Panc1 (cell line): Measurements from ENCODE around the gene FANCD2. TPM values are rescaled to one million over a fixed set of nuclear protein-coding genes. Genes with fewer than 3 reads are reported as not detected.
A peak's percentile ranks its signal among the peaks of the same experiment; 100 is the strongest.

ENCODE experiments used
- ATAC-seq: fragments of 200-7000 bp; cut with Tn5 transposase; 2 replicates; pipeline ENCODE4 v1.9.1; 2020; ENCODE audit warnings: mild to moderate bottlenecking, moderate library complexity
- BruUV-seq: library from RNA; stranded (reverse); fragments of 400-500 nt; replicated peaks from 2 replicates; lab custom pipeline; 2021; lab: Mats Ljungman, UMichigan
- CTCF ChIA-PET: fragments of 300-600 bp; sonication (Branson Sonifier 250); formaldehyde crosslinking; loops from one replicate; lab custom pipeline; 2022; ENCODE audit warnings: antibody characterized with exemption; lab: Charles Lee
- POLR2A ChIA-PET: fragments of 300-600 bp; sonication (Branson Sonifier 250); formaldehyde crosslinking; loops from one replicate; lab custom pipeline; 2022; ENCODE audit warnings: antibody characterized with exemption; lab: Charles Lee
- DNase-seq: peaks from one replicate; pipeline ENCODE4 v3.0.0-alpha.2; 2010; ENCODE audit warnings: low read depth, low spot score
- H3K27ac ChIP-seq: 2 replicates; pipeline ENCODE4 v1.5.1; 2011; ENCODE audit warnings: mild to moderate bottlenecking, low read length, inconsistent platforms
- H3K27me3 ChIP-seq: fragments of 200-500 bp; sonication (Bioruptor generic); 2 replicates; pipeline ENCODE4 v1.6.0; 2014; ENCODE audit warnings: low read length, inconsistent platforms; ENCODE audit not compliant: control insufficient read depth, insufficient read depth
- H3K36me3 ChIP-seq: fragments of 200-500 bp; sonication (Bioruptor generic); 2 replicates; pipeline ENCODE4 v1.5.1; 2014; ENCODE audit warnings: inconsistent platforms, mild to moderate bottlenecking, low read length, moderate library complexity; ENCODE audit not compliant: control insufficient read depth, insufficient read depth
- H3K4me1 ChIP-seq: 2 replicates; pipeline ENCODE4 v1.5.1; 2011; ENCODE audit warnings: inconsistent platforms, mild to moderate bottlenecking, low read length, moderate library complexity; ENCODE audit not compliant: control insufficient read depth, insufficient read depth
- H3K4me3 ChIP-seq, 2 experiments: 2 replicates each; pipeline ENCODE4 v1.5.1; 2011 to 2012; ENCODE audit warnings: low read depth in 2 of 2, low read length in 2 of 2, mild to moderate bottlenecking in 2 of 2, inconsistent platforms in 1 of 2, moderate library complexity in 1 of 2
- H3K9me3 ChIP-seq: fragments of 200-500 bp; sonication (Bioruptor generic); 2 replicates; pipeline ENCODE4 v1.5.1; 2014; ENCODE audit warnings: low read depth, mild to moderate bottlenecking, inconsistent platforms, low read length, moderate library complexity; ENCODE audit not compliant: control insufficient read depth, insufficient read depth
- POLR2AphosphoS5 ChIP-seq: IDR thresholded peaks from 2 replicates; pipeline ENCODE4 v1.6.1; 2012; ENCODE audit warnings: mild to moderate bottlenecking, low read depth, low read length, moderate library complexity
- SIN3A ChIP-seq: IDR thresholded peaks from 2 replicates; pipeline ENCODE4 v1.6.1; 2012; ENCODE audit warnings: low read depth, mild to moderate bottlenecking, low read length, moderate library complexity, borderline replicate concordance; ENCODE audit not compliant: insufficient read depth
- TCF7L2 ChIP-seq: IDR thresholded peaks from 2 replicates; pipeline ENCODE4 v1.6.1; 2011; ENCODE audit warnings: mild to moderate bottlenecking, low read depth, low read length, inconsistent platforms
- in situ Hi-C: cut with HindIII; loops from 2 replicates; pipeline ENCODE4 v1.10.0; 2016; ENCODE audit warnings: low sequenced_read_pairs, low pct_unique_long_range_greater_than_20kb
- intact Hi-C: fragments of 100-400 bp; cut with micrococcal nuclease; formaldehyde crosslinking; loops from one replicate; pipeline ENCODE4 v1.10.0; 2022; ENCODE audit not compliant: unreplicated experiment
- total RNA-seq: library from RNA; stranded (reverse); gene quantifications from one replicate; pipeline ENCODE4 v1.2.1, GENCODE V29; 2021; ENCODE audit not compliant: unreplicated experiment
- TF ChIP-seq, protein P1 (sequence below), 2 experiments: IDR thresholded peaks; 2 replicates each; pipeline ENCODE4 v1.6.1; 2011 to 2012; ENCODE audit warnings: low read depth in 2 of 2, control low read depth in 1 of 2, low read length in 1 of 2, mild to moderate bottlenecking in 1 of 2, moderate library complexity in 1 of 2; ENCODE audit not compliant: insufficient read depth in 1 of 2
- TF ChIP-seq, protein P2 (sequence below): fragments of 450-650 bp; IDR thresholded peaks from 2 replicates; pipeline ENCODE4 v1.5.1; 2017; ENCODE audit warnings: mild to moderate bottlenecking

Gene FANCD2
- total RNA-seq, 1 experiment from 2014 or later: 20.0 TPM

GRCh38 chr3:10025205-10026083, 793 bp upstream of the FANCD2 start:
- CTCF ChIA-PET: no interaction called here
- in situ Hi-C loops: no loop called here
- H3K27ac ChIP-seq: peak overlapping the region; percentile 81

DNA sequence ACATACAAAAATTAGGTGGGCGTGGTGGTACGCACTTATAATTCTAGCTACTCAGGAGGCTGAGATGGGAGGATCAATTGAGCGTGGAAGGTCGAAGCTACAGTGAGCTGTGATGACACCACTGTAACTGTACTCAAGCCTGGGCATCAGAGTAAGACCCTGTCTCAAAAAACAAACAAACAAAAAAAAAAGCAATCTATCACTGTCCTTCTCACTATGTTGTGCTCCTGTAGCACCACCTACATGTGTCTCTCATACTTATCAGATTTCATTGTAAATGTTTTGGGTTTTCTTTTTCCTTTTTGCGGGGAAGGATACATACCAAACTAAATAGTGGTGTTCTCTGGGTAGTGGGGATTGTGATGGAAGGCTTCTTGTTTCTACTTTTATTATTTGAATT, 14.8 kb downstream of the FANCD2 start:
- DNase-seq: no peak
- Histone ChIP-seq H3K4me1 (no peaks in the 10 kb centered on the region), H3K4me3 (no peak overlapping the region), H3K27me3 (no peaks in the 10 kb centered on the region), H3K9me3 (no peaks in the 10 kb centered on the region), H3K27ac (no peak overlapping the region), H3K36me3 (no peaks in the 10 kb centered on the region; the same call in none of the 2 replicates)
- ChIA-PET POLR2A (interaction anchor here (0.6 kb wide), 2 partner anchors 41 to 404 kb away, joined by 4 to 5 read pairs; no protein-coding TSS in a partner anchor), CTCF (no interaction called here)
- no peak for ATAC-seq
- in situ Hi-C loops (no loop called here), intact Hi-C loops (no loop called here)
- BruUV-seq: no TSS peak
- TF ChIP-seq, protein P1, sequence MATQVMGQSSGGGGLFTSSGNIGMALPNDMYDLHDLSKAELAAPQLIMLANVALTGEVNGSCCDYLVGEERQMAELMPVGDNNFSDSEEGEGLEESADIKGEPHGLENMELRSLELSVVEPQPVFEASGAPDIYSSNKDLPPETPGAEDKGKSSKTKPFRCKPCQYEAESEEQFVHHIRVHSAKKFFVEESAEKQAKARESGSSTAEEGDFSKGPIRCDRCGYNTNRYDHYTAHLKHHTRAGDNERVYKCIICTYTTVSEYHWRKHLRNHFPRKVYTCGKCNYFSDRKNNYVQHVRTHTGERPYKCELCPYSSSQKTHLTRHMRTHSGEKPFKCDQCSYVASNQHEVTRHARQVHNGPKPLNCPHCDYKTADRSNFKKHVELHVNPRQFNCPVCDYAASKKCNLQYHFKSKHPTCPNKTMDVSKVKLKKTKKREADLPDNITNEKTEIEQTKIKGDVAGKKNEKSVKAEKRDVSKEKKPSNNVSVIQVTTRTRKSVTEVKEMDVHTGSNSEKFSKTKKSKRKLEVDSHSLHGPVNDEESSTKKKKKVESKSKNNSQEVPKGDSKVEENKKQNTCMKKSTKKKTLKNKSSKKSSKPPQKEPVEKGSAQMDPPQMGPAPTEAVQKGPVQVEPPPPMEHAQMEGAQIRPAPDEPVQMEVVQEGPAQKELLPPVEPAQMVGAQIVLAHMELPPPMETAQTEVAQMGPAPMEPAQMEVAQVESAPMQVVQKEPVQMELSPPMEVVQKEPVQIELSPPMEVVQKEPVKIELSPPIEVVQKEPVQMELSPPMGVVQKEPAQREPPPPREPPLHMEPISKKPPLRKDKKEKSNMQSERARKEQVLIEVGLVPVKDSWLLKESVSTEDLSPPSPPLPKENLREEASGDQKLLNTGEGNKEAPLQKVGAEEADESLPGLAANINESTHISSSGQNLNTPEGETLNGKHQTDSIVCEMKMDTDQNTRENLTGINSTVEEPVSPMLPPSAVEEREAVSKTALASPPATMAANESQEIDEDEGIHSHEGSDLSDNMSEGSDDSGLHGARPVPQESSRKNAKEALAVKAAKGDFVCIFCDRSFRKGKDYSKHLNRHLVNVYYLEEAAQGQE (IDR thresholded peaks at IDR 0.05; ENCODE audit: insufficient read depth in 1 of 2, low read depth in 2 of 2, low read length in 1 of 2): no peak
- TF ChIP-seq POLR2AphosphoS5: no peak
- no peak for TF ChIP-seq SIN3A
- TF ChIP-seq, protein P2, sequence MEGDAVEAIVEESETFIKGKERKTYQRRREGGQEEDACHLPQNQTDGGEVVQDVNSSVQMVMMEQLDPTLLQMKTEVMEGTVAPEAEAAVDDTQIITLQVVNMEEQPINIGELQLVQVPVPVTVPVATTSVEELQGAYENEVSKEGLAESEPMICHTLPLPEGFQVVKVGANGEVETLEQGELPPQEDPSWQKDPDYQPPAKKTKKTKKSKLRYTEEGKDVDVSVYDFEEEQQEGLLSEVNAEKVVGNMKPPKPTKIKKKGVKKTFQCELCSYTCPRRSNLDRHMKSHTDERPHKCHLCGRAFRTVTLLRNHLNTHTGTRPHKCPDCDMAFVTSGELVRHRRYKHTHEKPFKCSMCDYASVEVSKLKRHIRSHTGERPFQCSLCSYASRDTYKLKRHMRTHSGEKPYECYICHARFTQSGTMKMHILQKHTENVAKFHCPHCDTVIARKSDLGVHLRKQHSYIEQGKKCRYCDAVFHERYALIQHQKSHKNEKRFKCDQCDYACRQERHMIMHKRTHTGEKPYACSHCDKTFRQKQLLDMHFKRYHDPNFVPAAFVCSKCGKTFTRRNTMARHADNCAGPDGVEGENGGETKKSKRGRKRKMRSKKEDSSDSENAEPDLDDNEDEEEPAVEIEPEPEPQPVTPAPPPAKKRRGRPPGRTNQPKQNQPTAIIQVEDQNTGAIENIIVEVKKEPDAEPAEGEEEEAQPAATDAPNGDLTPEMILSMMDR: no peak
- TF ChIP-seq TCF7L2: no peak

More at GRCh38 chr3:10025205-10026083, 793 bp upstream of the FANCD2 start:
- H3K4me1 ChIP-seq: peaks cover 6% of the 10 kb centered on the region; the same call in 1 of the 2 replicates
- POLR2A ChIA-PET: no interaction called here
- no peaks in the 10 kb centered on the region for H3K9me3 ChIP-seq
- H3K27me3 ChIP-seq: no peaks in the 10 kb centered on the region
- peak overlapping the region; percentile 71 to 98 for H3K4me3 ChIP-seq
- no peak; the same call in 1 of the 2 replicates for ATAC-seq
- no TSS peak for BruUV-seq
- peaks cover 4% of the 10 kb centered on the region for H3K36me3 ChIP-seq
- intact Hi-C loops: no loop called here
- TF ChIP-seq, protein P1 (IDR thresholded peaks at IDR 0.05; ENCODE audit: insufficient read depth in 1 of 2, low read depth in 2 of 2, low read length in 1 of 2): no peak
- TF ChIP-seq, protein P2: no peak
- TF ChIP-seq TCF7L2 (no peak), SIN3A (no peak), POLR2AphosphoS5 (no peak)
- DNase-seq: no peak
